Activated naive CD4-positive, alpha-beta T cell treated with anti-CD3 and anti-CD28 coated beads, Interleukin-2, amount 50 U/mL, for 24 hours (primary cell): ENCODE data around the gene TUBGCP2.

Experiments
- H3K27ac Mint-ChIP-seq: one replicate; pipeline ENCODE4 v1.8.0; 2021; ENCODE audit warnings: mild to moderate bottlenecking, mixed read lengths
- H3K27me3 Mint-ChIP-seq: one replicate; pipeline ENCODE4 v1.8.0; 2021; ENCODE audit warnings: mixed read lengths
- H3K36me3 Mint-ChIP-seq: one replicate; pipeline ENCODE4 v1.8.0; 2021; ENCODE audit warnings: mixed read lengths
- H3K4me1 Mint-ChIP-seq: one replicate; pipeline ENCODE4 v1.8.0; 2021; ENCODE audit warnings: mixed read lengths
- H3K4me3 Mint-ChIP-seq: one replicate; pipeline ENCODE4 v1.8.0; 2021; ENCODE audit warnings: mild to moderate bottlenecking, mixed read lengths
- H3K9me3 Mint-ChIP-seq: one replicate; pipeline ENCODE4 v1.8.0; 2021; ENCODE audit warnings: mixed read lengths

Gene TUBGCP2, protein sequence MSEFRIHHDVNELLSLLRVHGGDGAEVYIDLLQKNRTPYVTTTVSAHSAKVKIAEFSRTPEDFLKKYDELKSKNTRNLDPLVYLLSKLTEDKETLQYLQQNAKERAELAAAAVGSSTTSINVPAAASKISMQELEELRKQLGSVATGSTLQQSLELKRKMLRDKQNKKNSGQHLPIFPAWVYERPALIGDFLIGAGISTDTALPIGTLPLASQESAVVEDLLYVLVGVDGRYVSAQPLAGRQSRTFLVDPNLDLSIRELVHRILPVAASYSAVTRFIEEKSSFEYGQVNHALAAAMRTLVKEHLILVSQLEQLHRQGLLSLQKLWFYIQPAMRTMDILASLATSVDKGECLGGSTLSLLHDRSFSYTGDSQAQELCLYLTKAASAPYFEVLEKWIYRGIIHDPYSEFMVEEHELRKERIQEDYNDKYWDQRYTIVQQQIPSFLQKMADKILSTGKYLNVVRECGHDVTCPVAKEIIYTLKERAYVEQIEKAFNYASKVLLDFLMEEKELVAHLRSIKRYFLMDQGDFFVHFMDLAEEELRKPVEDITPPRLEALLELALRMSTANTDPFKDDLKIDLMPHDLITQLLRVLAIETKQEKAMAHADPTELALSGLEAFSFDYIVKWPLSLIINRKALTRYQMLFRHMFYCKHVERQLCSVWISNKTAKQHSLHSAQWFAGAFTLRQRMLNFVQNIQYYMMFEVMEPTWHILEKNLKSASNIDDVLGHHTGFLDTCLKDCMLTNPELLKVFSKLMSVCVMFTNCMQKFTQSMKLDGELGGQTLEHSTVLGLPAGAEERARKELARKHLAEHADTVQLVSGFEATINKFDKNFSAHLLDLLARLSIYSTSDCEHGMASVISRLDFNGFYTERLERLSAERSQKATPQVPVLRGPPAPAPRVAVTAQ

DNA sequence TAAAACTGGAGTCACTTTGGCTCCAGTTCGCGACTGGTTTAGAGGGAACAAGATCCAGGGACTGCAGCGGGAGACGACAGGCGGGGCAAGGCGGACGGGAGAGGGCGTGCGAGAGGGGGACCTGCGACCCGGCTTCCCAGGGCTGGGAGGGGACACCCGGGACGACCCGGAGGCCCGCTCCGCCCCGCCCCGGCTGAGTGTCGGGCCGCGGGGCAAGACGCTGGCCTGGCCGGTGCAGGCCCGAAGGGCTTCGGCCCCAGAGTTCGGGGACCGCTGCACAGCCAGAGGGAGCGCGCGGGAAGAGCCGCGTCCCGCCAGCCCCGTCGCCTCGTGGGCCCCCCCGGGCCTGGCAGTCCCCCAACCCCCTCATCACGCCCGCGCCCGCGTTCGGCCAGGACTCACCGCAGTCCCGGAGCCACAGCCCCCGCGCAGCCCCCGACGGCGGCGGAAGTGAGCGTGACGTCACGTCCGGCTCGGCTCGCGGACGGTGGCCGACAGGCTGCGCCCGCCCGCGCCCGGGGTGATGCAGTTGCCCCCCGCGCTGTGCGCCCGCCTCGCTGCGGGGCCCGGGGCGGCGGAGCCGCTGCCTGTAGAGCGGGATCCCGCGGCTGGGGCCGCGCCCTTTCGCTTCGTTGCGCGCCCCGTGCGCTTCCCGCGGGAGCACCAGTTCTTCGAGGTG is at the start of gene TUBGCP2, which contains the start of gene ZNF511:
Gene TUBGCP2, minus strand, starts transcription at position 452 of the 679 bp plus-strand sequence. CDS start 5,931 bp downstream, outside the sequence.
Gene ZNF511, plus strand, starts transcription at position 494 of the 679 bp plus-strand sequence. Its CDS starts 30 bp downstream, at position 524.
- peak within 1 kb of the TSS; percentile 100 for H3K27ac Mint-ChIP-seq
- H3K27me3 Mint-ChIP-seq: no peaks in the 10 kb centered on the region
- H3K4me3 Mint-ChIP-seq: peak within 1 kb of the TSS; percentile 98
- H3K4me1 Mint-ChIP-seq: peaks cover 34% of the 10 kb centered on the region
- H3K36me3 Mint-ChIP-seq: no peaks in the 10 kb centered on the region
- H3K9me3 Mint-ChIP-seq: no peaks in the 10 kb centered on the region

DNA sequence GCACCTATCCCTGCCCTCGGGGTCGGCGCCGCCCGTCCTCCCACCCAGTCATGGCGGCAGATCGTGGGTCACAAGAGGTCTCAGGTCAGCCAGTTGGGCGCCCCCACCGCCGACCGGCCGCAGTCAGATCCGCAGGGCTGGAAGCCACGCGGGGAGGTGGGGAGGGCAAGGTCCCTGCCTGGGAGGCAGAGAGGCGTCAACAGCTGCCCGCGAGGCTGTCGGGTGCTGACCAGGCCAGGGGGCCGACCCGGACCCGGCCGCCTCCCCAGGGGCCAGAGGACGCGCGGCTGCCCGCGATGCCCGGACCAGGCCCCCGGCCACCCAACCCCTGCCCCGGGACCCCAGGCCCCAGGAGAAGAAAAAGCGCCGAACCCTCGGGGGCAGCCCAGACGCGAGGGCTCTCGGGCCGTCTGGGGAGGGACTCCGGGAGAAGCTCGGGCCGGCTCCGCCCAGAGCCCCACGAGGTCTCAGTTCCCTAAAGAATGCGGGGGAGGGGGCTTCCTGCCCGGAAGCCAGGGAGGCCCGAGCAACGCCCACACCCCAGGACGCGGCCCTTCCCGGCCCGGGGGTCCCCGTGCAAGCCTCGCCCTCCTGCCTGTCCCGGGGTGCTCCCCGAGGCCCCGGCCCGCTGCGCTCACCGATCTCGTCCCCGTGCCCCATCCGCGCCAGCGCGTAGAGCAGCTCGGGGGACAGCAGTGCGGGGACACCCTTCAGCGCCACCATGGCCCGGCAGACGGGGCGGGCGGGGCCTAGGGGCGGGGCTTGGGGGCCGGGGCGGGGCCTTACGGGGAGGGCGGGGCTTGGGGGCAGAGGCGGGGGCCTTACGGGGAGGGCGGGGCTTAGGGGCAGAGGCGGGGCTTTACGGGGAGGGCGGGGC is 48.9 kb upstream of the TUBGCP2 start, which contains the start of gene FUOM:
Gene FUOM, minus strand, starts transcription at position 735 of the 877 bp plus-strand sequence. Its CDS starts 12 bp downstream, at position 723.
- H3K9me3 Mint-ChIP-seq: no peaks in the 10 kb centered on the region
- H3K27ac Mint-ChIP-seq: peak within 1 kb of the TSS; percentile 8
- no peaks in the 10 kb centered on the region for H3K4me1 Mint-ChIP-seq
- H3K36me3 Mint-ChIP-seq: no peaks in the 10 kb centered on the region
- H3K27me3 Mint-ChIP-seq: no peaks in the 10 kb centered on the region
- H3K4me3 Mint-ChIP-seq: peak within 1 kb of the TSS; percentile 85

DNA sequence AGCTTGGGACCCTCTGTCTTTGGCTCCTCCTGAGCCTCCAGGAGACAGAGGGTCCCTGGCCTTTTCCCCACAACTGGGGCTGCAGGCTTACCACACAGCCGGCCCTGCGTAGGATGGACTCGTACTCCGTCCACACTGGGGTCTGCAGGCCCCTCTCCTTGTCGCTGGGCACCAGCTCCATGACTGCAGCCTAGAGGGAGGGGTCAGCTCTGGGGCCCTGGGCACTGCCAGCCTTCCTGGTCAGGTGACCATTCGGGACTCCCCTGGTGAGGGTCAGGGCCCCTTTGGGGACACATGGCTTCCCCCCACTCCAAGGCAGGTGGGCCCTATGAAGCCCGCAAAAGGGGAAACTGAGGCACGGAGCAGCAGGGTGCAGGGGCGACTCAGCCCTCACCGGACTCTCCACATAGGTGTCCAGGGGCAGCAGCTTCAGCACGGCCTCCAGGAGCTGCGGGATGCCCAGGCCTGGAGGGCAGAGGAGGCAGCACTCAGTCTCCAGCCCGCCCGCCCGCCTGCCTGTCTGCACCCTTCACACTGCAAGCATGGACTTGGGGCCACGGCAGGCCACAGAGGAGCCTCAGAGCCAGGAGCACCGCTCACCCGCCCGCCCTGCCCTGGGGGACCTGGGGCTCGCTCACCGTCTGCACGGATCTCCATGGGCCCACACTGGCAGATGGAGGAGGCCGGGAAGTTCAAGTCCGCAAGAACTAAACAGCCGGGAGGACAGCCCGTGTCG is 48.0 kb upstream of the TUBGCP2 start:
- Mint-ChIP-seq H3K9me3 (no peaks in the 10 kb centered on the region), H3K27ac (peak overlapping the region; percentile 8), H3K27me3 (no peaks in the 10 kb centered on the region), H3K4me3 (peak overlapping the region; percentile 85), H3K4me1 (no peaks in the 10 kb centered on the region), H3K36me3 (no peaks in the 10 kb centered on the region)

DNA sequence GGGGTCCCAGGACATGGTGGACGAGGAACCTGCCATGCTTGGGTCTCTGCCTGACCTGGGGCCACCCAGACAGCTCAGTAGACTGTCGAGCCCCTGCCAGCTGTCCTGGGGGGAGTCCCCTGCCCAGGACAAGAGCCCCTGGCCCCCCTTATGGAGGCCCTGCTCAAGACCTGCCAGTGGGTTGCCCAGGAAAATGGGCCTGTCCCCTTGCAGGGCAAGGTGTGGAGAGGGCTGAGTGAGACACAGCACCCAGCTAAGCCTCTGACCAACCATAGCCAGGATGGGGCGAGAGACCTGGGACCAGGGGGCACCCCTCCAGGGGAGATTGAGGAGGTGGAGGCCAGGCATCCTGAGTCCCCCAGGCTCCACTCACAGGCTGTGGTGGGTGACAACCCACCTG is 47.3 kb upstream of the TUBGCP2 start:
- Mint-ChIP-seq H3K9me3 (no peaks in the 10 kb centered on the region), H3K27ac (no peak overlapping the region), H3K4me3 (peak overlapping the region; percentile 60), H3K36me3 (no peaks in the 10 kb centered on the region), H3K27me3 (no peaks in the 10 kb centered on the region), H3K4me1 (no peaks in the 10 kb centered on the region)

DNA sequence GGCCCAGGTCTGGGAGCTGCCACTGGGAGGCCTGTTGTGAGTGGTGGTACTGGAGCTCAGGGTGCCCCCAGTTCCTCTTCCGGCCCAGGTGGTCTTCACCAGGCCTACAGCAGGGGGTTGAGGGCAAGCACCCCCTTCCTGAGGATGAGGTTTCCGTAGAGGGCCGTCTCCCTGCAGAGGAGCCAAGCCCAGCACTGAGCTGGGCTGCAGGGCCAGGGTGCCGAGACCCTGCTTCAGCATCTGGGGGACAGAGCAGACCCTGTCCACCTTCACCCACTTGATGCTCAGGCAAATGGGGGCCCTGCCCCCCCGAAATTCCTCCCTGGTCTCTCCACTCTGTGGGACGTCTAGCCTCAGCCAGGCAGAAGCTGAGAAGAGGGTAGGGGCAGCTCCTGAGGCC is 46.6 kb upstream of the TUBGCP2 start:
- Mint-ChIP-seq H3K27me3 (no peaks in the 10 kb centered on the region), H3K4me1 (no peaks in the 10 kb centered on the region), H3K4me3 (no peak overlapping the region), H3K9me3 (no peaks in the 10 kb centered on the region), H3K36me3 (no peaks in the 10 kb centered on the region), H3K27ac (no peak overlapping the region)

DNA sequence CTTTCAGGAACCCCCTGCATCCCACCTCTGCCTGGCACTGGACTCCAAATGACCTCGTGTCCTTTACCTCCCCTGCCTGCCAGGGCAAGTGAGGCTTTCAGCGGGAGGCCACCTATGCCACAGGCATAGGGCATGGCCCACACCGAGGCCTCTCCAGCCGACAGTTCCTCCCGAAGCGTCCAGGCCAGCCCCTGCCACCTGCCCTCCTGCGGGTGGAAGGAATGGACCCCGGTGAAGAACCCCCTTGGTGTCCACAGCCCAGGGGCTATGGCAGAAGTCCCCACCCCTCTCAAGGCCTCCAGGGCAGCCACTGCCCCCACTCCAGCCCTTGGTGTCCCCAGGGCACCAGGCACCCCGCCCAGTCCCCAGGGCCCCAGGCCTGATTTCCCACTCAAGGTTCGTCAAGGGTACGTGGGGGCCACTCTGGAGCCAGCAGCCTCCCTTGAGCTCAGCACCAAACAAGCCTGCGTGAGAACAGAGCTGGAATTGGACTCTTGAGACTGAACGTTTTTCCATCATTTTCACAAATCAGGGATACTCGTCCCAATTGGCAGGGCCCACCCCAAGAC is 46.1 kb upstream of the TUBGCP2 start:
- Mint-ChIP-seq H3K4me3 (no peak overlapping the region), H3K27ac (no peak overlapping the region), H3K27me3 (no peaks in the 10 kb centered on the region), H3K4me1 (no peaks in the 10 kb centered on the region), H3K9me3 (no peaks in the 10 kb centered on the region), H3K36me3 (no peaks in the 10 kb centered on the region)

DNA sequence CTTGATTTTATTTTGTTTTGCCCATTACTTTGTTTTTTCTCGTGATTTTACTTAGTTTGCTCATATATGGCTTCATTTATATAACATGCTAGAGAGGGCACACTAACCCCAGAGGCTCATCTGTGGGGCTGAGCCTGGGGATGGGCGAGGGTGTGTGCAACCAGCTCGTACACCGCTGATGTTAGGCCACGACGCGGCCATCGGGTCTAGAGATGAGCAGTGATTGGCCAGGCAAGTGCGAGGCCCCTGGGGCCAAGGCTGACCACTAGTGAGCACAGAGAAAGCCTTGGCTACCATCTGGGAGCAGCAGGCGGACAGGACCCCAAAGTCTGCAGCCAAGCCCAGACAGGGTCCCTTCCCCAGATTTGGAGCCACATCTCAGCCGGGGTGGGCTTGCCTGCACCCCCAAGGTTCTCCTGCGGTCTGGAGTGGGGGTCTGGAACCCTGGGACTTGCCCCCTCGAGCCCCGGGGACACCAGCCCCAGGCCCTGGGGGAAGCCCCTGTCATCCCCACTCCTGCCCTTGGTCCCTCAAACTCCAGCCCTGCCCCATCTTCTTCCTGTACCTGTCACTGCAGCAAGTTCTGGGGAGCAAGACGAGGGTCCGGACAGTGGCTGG is 45.4 kb upstream of the TUBGCP2 start:
- no peaks in the 10 kb centered on the region for H3K9me3 Mint-ChIP-seq

DNA sequence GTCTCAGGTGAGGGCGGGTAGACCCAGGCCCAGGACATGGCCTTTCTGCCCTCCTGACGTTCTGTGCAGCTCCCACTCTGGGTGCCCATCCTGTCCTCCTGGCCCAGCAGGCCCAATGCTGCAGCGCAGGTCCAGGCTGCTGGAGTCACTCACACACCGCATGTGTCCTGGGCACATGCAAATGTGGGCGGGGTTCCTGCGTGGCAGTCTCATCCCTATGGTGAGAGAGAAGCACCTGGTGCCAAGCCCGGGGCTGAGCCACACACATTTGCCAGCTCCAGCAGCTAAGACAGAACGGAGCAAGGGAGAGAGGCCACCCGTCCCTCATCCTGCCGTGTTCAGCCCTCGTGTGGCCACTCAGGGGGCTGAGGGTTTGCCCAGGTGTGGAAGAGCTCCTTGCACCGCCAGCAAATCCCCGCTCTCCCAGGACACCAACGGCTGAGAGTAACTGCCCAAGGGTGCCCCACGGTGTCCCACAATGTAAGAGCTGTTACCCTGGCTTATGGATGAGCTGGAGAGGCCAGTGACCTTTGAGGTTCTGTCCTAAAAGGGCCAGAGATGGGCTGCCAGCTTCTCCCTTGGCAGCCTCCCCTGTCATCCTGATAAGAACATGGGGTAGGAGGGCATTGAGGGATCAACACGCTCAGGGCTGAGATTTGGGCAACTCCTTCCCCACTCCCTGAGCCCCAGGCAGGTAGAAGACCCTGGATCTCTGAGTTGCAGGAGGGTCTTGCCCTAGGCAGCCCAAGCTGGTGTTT is 44.7 kb upstream of the TUBGCP2 start:
- Mint-ChIP-seq H3K4me1 (no peaks in the 10 kb centered on the region), H3K9me3 (no peaks in the 10 kb centered on the region), H3K4me3 (no peak overlapping the region), H3K36me3 (no peaks in the 10 kb centered on the region), H3K27me3 (no peaks in the 10 kb centered on the region), H3K27ac (no peak overlapping the region)

More for the DNA sequence above, 45.4 kb upstream of the TUBGCP2 start:
- no peaks in the 10 kb centered on the region for H3K27me3 Mint-ChIP-seq
- no peaks in the 10 kb centered on the region for H3K4me1 Mint-ChIP-seq
- no peak overlapping the region for H3K27ac Mint-ChIP-seq
- H3K4me3 Mint-ChIP-seq: no peak overlapping the region
- H3K36me3 Mint-ChIP-seq: no peaks in the 10 kb centered on the region

DNA sequence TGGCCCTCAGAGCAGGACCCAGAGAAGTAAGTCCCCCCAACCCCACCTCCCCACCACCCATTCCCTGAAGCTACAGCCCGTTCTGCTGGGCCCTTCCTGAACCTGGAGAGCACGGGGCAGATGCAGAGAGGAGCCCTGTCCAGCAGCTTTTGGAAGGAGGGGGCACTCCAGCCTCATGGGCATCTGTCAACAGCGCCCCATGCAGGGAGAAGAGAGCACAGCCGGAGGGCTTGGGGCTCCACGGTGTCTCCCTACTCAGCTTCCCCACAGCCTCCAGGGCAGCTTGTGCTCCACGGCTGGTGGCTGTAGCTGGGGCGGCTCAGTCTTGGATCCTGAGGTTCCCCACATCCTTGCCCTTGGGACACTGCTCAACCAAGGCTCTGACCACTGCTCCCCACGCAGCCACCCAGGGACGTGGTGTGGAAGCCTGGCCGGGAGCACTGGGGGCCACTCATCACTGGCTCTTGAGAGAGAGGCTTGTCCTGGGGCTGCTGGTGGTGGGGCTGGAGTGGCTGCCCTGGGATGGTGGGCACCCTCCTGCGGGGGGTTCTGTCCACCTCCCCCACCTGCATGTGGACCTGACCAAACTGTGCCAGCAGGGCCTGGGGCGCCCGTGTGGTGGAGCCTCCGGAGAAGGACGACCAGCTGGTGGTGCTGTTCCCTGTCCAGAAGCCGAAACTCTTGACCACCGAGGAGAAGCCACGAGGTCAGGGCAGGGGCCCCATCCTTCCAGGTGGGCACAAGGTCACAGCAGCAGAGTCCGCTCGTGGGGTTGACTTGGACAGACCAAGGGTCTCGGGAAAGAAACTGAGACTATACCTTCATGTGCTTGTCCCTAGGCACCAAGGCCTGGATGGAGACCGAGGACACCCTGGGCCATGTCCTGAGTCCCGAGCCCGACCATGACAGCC is 43.0 kb upstream of the TUBGCP2 start:
- H3K4me3 Mint-ChIP-seq: no peak overlapping the region
- no peaks in the 10 kb centered on the region for H3K4me1 Mint-ChIP-seq
- H3K27me3 Mint-ChIP-seq: no peaks in the 10 kb centered on the region
- no peak overlapping the region for H3K27ac Mint-ChIP-seq
- H3K9me3 Mint-ChIP-seq: no peaks in the 10 kb centered on the region
- H3K36me3 Mint-ChIP-seq: no peaks in the 10 kb centered on the region

DNA sequence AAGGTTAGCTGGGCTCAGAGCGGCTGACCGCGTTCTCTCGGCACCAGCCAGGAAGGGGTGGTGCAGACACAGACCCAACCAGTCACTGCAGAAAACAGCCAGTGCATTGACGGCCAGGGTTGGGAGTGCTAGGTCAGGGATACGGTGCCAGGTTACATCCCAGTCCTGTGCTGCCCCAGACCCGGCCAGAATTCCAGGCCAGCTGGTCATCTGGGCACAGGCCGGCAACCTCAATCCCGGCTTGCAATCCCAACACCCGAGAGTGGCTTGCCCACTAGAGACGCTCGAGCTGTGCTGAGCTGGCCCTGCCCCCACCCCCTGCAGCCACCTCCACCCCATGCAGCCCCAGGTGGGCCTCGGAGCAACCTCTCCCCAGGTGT is 42.3 kb upstream of the TUBGCP2 start:
- H3K9me3 Mint-ChIP-seq: no peaks in the 10 kb centered on the region
- no peaks in the 10 kb centered on the region for H3K4me1 Mint-ChIP-seq
- H3K4me3 Mint-ChIP-seq: no peak overlapping the region
- no peaks in the 10 kb centered on the region for H3K36me3 Mint-ChIP-seq
- H3K27me3 Mint-ChIP-seq: peaks cover under 1% of the 10 kb centered on the region
- H3K27ac Mint-ChIP-seq: no peak overlapping the region

DNA sequence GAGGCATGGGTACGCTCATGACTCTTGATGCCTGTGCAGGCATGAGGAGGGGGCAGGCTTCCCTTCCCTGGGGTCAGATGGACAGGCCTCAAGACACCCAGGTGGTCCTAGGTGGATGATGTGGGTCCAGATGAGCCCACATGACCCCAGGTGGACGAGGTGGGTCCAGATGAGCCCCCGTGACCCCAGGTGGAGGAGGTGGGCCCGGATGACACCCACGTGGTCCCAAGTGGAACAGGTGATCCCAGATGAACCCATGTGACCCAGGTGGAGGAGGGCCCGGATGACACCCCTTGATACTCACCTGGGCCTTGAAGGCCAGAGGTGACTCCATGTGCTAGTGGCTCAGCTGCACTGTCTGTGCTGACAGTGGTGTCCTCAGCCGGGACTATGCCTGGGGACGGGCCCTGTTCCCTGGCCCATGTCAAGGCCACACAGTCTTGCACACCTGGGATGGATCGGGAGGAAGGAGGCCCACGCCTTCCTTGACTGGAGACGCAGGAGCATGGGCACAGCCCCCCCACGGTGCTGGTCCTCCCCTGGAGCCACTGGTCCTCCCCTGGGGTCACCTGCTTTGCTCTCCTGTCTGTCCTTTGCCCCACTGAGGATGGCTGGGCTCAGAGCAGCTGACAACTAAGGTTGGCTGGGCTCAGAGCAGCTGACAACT is 41.7 kb upstream of the TUBGCP2 start:
- Mint-ChIP-seq H3K4me1 (no peaks in the 10 kb centered on the region), H3K36me3 (no peaks in the 10 kb centered on the region), H3K27ac (no peak overlapping the region), H3K27me3 (peaks cover 2% of the 10 kb centered on the region), H3K4me3 (no peak overlapping the region), H3K9me3 (no peaks in the 10 kb centered on the region)

DNA sequence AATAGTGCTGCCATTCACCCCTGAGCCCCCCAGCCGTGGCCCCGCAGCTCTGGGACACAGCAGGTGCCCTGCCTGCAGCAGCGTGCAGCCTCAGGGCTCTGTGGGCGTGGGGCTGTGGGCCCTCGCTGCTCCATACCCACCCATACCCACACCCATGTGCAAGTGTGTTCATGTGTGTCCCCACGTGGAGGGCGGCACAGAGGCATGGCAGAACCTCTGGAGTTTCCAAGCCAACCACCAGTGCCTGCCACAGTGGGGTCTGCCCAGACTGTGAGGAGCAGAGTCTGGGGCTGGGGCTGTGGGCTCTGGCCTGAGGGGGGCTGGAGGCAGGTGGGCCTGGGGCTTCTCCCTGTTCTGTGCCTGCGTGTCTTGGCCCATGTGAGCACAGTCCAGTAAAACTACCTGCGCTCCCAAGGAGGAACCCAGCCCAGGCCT is 40.9 kb upstream of the TUBGCP2 start:
- no peaks in the 10 kb centered on the region for H3K4me1 Mint-ChIP-seq
- no peaks in the 10 kb centered on the region for H3K36me3 Mint-ChIP-seq
- H3K4me3 Mint-ChIP-seq: no peak overlapping the region
- H3K9me3 Mint-ChIP-seq: no peaks in the 10 kb centered on the region
- peaks cover 7% of the 10 kb centered on the region for H3K27me3 Mint-ChIP-seq
- H3K27ac Mint-ChIP-seq: no peak overlapping the region
